OCI-LY7 (cell line): ENCODE results near the gene MAGEB17. TPM values are rescaled to one million over a fixed set of nuclear protein-coding genes. Genes with fewer than 3 reads are reported as not detected.

Experiments used
- BruUV-seq: library from RNA; stranded (reverse); fragments of 400-500 nt; replicated peaks from 2 replicates; lab custom pipeline; 2021; lab: Mats Ljungman, UMichigan
- CTCF ChIA-PET: fragments of 300-600 bp; sonication (Branson Sonifier 250); formaldehyde crosslinking; loops from one replicate; lab custom pipeline; 2022; ENCODE audit warnings: antibody characterized with exemption; ENCODE audit not compliant: unreplicated experiment; lab: Charles Lee
- POLR2A ChIA-PET: fragments of 300-600 bp; sonication (Branson Sonifier 250); formaldehyde crosslinking; loops from one replicate; lab custom pipeline; 2022; ENCODE audit warnings: antibody characterized with exemption; lab: Charles Lee
- DNase-seq: peaks from one replicate; pipeline ENCODE4 v3.0.0-alpha.2; 2015; ENCODE audit warnings: low spot score
- H2AFZ ChIP-seq: fragments of 200-600 bp; sonication (generic), shearing (Covaris generic); 2 replicates; pipeline ENCODE4 v1.6.1; 2014; ENCODE audit warnings: mild to moderate bottlenecking, antibody characterized with exemption, low read length, moderate library complexity
- H3K27ac ChIP-seq: fragments of 200-600 bp; sonication (generic); 2 replicates; pipeline ENCODE4 v1.5.1; 2014; ENCODE audit warnings: mixed run types, low read depth, mild to moderate bottlenecking, moderate library complexity, low read length, inconsistent platforms; ENCODE audit not compliant: poor library complexity, severe bottlenecking
- H3K36me3 ChIP-seq: fragments of 200-600 bp; sonication (generic); 2 replicates; pipeline ENCODE4 v1.6.1; 2014; ENCODE audit warnings: mild to moderate bottlenecking, antibody characterized with exemption, low read length, moderate library complexity, mixed read lengths; ENCODE audit not compliant: insufficient read depth
- H3K4me1 ChIP-seq: fragments of 200-600 bp; sonication (generic); 2 replicates; pipeline ENCODE4 v1.5.1; 2014; ENCODE audit warnings: mild to moderate bottlenecking, low read length; ENCODE audit not compliant: insufficient read depth, poor library complexity, severe bottlenecking
- H3K4me2 ChIP-seq: fragments of 200-600 bp; sonication (generic); 2 replicates; pipeline ENCODE4 v1.6.1; 2014; ENCODE audit warnings: mild to moderate bottlenecking, low read length
- H3K4me3 ChIP-seq: fragments of 200-600 bp; sonication (generic); 2 replicates; pipeline ENCODE4 v1.5.1; 2014; ENCODE audit warnings: mild to moderate bottlenecking, low read depth, low read length; ENCODE audit not compliant: poor library complexity, severe bottlenecking
- H3K79me2 ChIP-seq: fragments of 200-600 bp; sonication (generic); 2 replicates; pipeline ENCODE4 v1.6.1; 2016; ENCODE audit warnings: low read depth, mild to moderate bottlenecking, low read length, moderate library complexity, mixed read lengths; ENCODE audit not compliant: insufficient read depth
- H3K9me2 ChIP-seq: fragments of 200-600 bp; sonication (generic); 2 replicates; pipeline ENCODE4 v1.6.1; 2016; ENCODE audit warnings: mild to moderate bottlenecking, low read length, mixed read lengths; ENCODE audit not compliant: insufficient read depth
- H3K9me3 ChIP-seq: fragments of 200-600 bp; sonication (generic); 2 replicates; pipeline ENCODE4 v1.6.1; 2014; ENCODE audit warnings: mild to moderate bottlenecking, mixed run types, low read length, mixed read lengths
- H4K20me1 ChIP-seq: fragments of 200-600 bp; sonication (generic); 2 replicates; pipeline ENCODE4 v1.6.1; 2014; ENCODE audit warnings: mild to moderate bottlenecking, antibody characterized with exemption, low read length, moderate library complexity, mixed read lengths; ENCODE audit not compliant: insufficient read depth
- EZH2phosphoT487 ChIP-seq: fragments of 200-600 bp; sonication (generic); IDR thresholded peaks from 2 replicates; pipeline ENCODE4 v1.6.1; 2018; ENCODE audit warnings: low read depth, borderline replicate concordance, mild to moderate bottlenecking, mixed run types, antibody characterized with exemption, low read length, moderate library complexity, mixed read lengths
- intact Hi-C: fragments of 100-400 bp; cut with micrococcal nuclease; formaldehyde crosslinking; loops from one replicate; pipeline ENCODE4 v1.10.0; 2022; ENCODE audit not compliant: unreplicated experiment
- total RNA-seq, 2 experiments: library from RNA; depleted of rRNA in 1 of 2; stranded (reverse); fragments of >200 nt in 1 of 2; shearing (Covaris generic) in 1 of 2; gene quantifications; 2 replicates each; pipeline ENCODE4 v1.2.3, GENCODE V29; 2014 to 2022
- TF ChIP-seq, protein P1 (sequence below): fragments of 200-600 bp; sonication (generic); conservative IDR thresholded peaks from 2 replicates; pipeline ENCODE4 v1.5.1; 2014; ENCODE audit warnings: mild to moderate bottlenecking, antibody characterized with exemption, low read length, moderate library complexity, mixed read lengths

MAGEB17 gene
- total RNA-seq, 2 experiments from 2014 or later = not detected

- BruUV-seq = no TSS peak
Observed at GRCh38 chrX:16202943-16203342, 35.7 kb downstream of the MAGEB17 start.

GRCh38 chrX:16204538-16204937 lies 37.3 kb downstream of the MAGEB17 start:
- CTCF ChIA-PET = no interaction called here
- Histone ChIP-seq H2AFZ (no peak overlapping the region), H4K20me1 (no peaks in the 10 kb centered on the region), H3K4me2 (no peak overlapping the region), H3K27ac (no peak overlapping the region), H3K36me3 (no peaks in the 10 kb centered on the region), H3K4me3 (no peak overlapping the region), H3K9me3 (no peaks in the 10 kb centered on the region), H3K79me2 (no peaks in the 10 kb centered on the region), H3K9me2 (no peaks in the 10 kb centered on the region), H3K4me1 (no peaks in the 10 kb centered on the region)
- BruUV-seq = no TSS peak
- no peak for TF ChIP-seq EZH2phosphoT487
- TF ChIP-seq, protein P1, sequence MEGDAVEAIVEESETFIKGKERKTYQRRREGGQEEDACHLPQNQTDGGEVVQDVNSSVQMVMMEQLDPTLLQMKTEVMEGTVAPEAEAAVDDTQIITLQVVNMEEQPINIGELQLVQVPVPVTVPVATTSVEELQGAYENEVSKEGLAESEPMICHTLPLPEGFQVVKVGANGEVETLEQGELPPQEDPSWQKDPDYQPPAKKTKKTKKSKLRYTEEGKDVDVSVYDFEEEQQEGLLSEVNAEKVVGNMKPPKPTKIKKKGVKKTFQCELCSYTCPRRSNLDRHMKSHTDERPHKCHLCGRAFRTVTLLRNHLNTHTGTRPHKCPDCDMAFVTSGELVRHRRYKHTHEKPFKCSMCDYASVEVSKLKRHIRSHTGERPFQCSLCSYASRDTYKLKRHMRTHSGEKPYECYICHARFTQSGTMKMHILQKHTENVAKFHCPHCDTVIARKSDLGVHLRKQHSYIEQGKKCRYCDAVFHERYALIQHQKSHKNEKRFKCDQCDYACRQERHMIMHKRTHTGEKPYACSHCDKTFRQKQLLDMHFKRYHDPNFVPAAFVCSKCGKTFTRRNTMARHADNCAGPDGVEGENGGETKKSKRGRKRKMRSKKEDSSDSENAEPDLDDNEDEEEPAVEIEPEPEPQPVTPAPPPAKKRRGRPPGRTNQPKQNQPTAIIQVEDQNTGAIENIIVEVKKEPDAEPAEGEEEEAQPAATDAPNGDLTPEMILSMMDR = no peak
- no peak for DNase-seq
- POLR2A ChIA-PET = no interaction called here
- intact Hi-C loops = no loop called here

More at GRCh38 chrX:16202943-16203342, 35.7 kb downstream of the MAGEB17 start:
- H4K20me1 ChIP-seq = no peaks in the 10 kb centered on the region
- no peak overlapping the region for H3K4me3 ChIP-seq
- no peaks in the 10 kb centered on the region for H3K79me2 ChIP-seq
- no peak overlapping the region for H3K27ac ChIP-seq
- no peak for DNase-seq
- ChIA-PET CTCF (no interaction called here), POLR2A (no interaction called here)
- no peaks in the 10 kb centered on the region for H3K36me3 ChIP-seq
- H3K9me3 ChIP-seq = no peaks in the 10 kb centered on the region
- H2AFZ ChIP-seq = no peak overlapping the region
- no peak for TF ChIP-seq EZH2phosphoT487
- TF ChIP-seq, protein P1 = no peak
- H3K4me2 ChIP-seq = no peak overlapping the region
- H3K9me2 ChIP-seq = no peaks in the 10 kb centered on the region
- no peaks in the 10 kb centered on the region for H3K4me1 ChIP-seq
- intact Hi-C loops = no loop called here

GRCh38 chrX:16205840-16206239 lies 38.6 kb downstream of the MAGEB17 start:
- TF ChIP-seq, protein P1 = no peak
- Histone ChIP-seq H3K4me3 (no peak overlapping the region), H3K36me3 (no peaks in the 10 kb centered on the region), H3K9me2 (no peaks in the 10 kb centered on the region), H4K20me1 (no peaks in the 10 kb centered on the region), H3K4me2 (no peak overlapping the region), H2AFZ (no peak overlapping the region), H3K4me1 (no peaks in the 10 kb centered on the region), H3K9me3 (no peaks in the 10 kb centered on the region), H3K27ac (no peak overlapping the region), H3K79me2 (no peaks in the 10 kb centered on the region)
- ChIA-PET POLR2A (no interaction called here), CTCF (no interaction called here)
- no peak for DNase-seq
- intact Hi-C loops = no loop called here
- BruUV-seq = no TSS peak
